OCI-LY3 (cell line): ENCODE data around the gene ZNF318.

Experiments
- CTCF ChIP-seq: fragments of 200-600, 300-600 bp; sonication (generic); IDR thresholded peaks from 2 replicates; pipeline ENCODE4 v1.5.1; 2014; ENCODE audit warnings: antibody characterized with exemption, low read length, low read depth
- EZH2phosphoT487 ChIP-seq: fragments of 200-600 bp; shearing (Covaris generic); IDR thresholded peaks from 2 replicates; pipeline ENCODE4 v1.6.1; 2018; ENCODE audit warnings: antibody characterized with exemption, mixed run types, low read depth

- no peak for TF ChIP-seq CTCF
- TF ChIP-seq EZH2phosphoT487, result no peak
Observed at GRCh38 chr6:43310134-43310533, 59.3 kb downstream of the ZNF318 start.
